GM23338 (cell line): Measurements from ENCODE around the gene EYA2. TPM values are rescaled to one million over a fixed set of nuclear protein-coding genes. Genes with fewer than 3 reads are reported as not detected.

ENCODE experiments used
- ATAC-seq: fragments of 200-7000 bp; cut with Tn5 transposase; 3 replicates; pipeline ENCODE4 v1.9.1; 2020
- DNase-seq: peaks from one replicate; pipeline ENCODE4 v3.0.0-alpha.2; 2015; ENCODE audit warnings: low spot score
- H2AFZ ChIP-seq: fragments of 200-600 bp; sonication (generic); 2 replicates; pipeline ENCODE4 v1.8.0; 2016; ENCODE audit warnings: antibody characterized with exemption, mild to moderate bottlenecking, moderate library complexity
- H3F3A ChIP-seq: fragments of 200-600 bp; sonication (generic); replicated peaks from 2 replicates; pipeline ENCODE4 v1.8.0; 2017; ENCODE audit warnings: antibody characterized with exemption, mixed run types, low read depth
- H3K27ac ChIP-seq: fragments of 200-600 bp; sonication (generic); 2 replicates; pipeline ENCODE4 v1.6.1; 2016; ENCODE audit warnings: low read depth
- H3K27me3 ChIP-seq: fragments of 200-600 bp; sonication (generic); 2 replicates; pipeline ENCODE4 v1.8.0; 2016; ENCODE audit warnings: mild to moderate bottlenecking, mixed run types, moderate library complexity; ENCODE audit not compliant: insufficient read depth
- H3K36me3 ChIP-seq: fragments of 200-600 bp; sonication (generic); 2 replicates; pipeline ENCODE4 v1.8.0; 2016; ENCODE audit warnings: mild to moderate bottlenecking; ENCODE audit not compliant: insufficient read depth
- H3K4me1 ChIP-seq: fragments of 200-600 bp; sonication (generic); 2 replicates; pipeline ENCODE4 v1.8.0; 2016; ENCODE audit warnings: mild to moderate bottlenecking, moderate library complexity; ENCODE audit not compliant: insufficient read depth
- H3K4me2 ChIP-seq: fragments of 200-600 bp; sonication (generic); 2 replicates; pipeline ENCODE4 v1.7.1; 2017; ENCODE audit warnings: mixed run types
- H3K4me3 ChIP-seq: fragments of 200-600 bp; sonication (generic); 2 replicates; pipeline ENCODE4 v1.6.1; 2016; ENCODE audit warnings: mixed run types
- H3K79me2 ChIP-seq: fragments of 200-600 bp; sonication (generic); replicated peaks from 2 replicates; pipeline ENCODE4 v1.8.0; 2017; ENCODE audit warnings: mild to moderate bottlenecking; ENCODE audit not compliant: insufficient read depth
- H3K9me2 ChIP-seq: fragments of 200-600 bp; sonication (generic); 2 replicates; pipeline ENCODE4 v1.8.0; 2017; ENCODE audit not compliant: insufficient read depth
- H4K20me1 ChIP-seq: fragments of 200-600 bp; sonication (generic); replicated peaks from 2 replicates; pipeline ENCODE4 v1.8.0; 2017; ENCODE audit warnings: mild to moderate bottlenecking; ENCODE audit not compliant: insufficient read depth
- H3K27ac Mint-ChIP-seq: 2 replicates; pipeline ENCODE4 v1.8.0; 2020; ENCODE audit warnings: inconsistent platforms, mild to moderate bottlenecking, moderate library complexity, mixed read lengths
- H3K27me3 Mint-ChIP-seq: 3 replicates; pipeline ENCODE4 v1.8.0; 2022; ENCODE audit warnings: low read depth, mild to moderate bottlenecking, moderate library complexity, mixed read lengths, inconsistent platforms; ENCODE audit not compliant: insufficient read depth, poor library complexity
- H3K36me3 Mint-ChIP-seq: 3 replicates; pipeline ENCODE4 v1.8.0; 2021; ENCODE audit warnings: low read depth, mild to moderate bottlenecking, inconsistent platforms, moderate library complexity, mixed read lengths
- H3K4me1 Mint-ChIP-seq: 3 replicates; pipeline ENCODE4 v1.8.0; 2020; ENCODE audit warnings: mild to moderate bottlenecking, inconsistent platforms, mixed read lengths
- H3K4me3 Mint-ChIP-seq: 3 replicates; pipeline ENCODE4 v1.8.0; 2021; ENCODE audit warnings: moderate library complexity, mild to moderate bottlenecking, inconsistent platforms, mixed read lengths
- H3K9me3 Mint-ChIP-seq: 3 replicates; pipeline ENCODE4 v1.8.0; 2020; ENCODE audit warnings: moderate library complexity, mild to moderate bottlenecking, inconsistent platforms, mixed read lengths
- EZH2phosphoT487 ChIP-seq: fragments of 200-600 bp; sonication (generic); IDR thresholded peaks from one replicate; pipeline ENCODE4 v1.8.1; 2018; ENCODE audit warnings: antibody characterized with exemption; ENCODE audit not compliant: unreplicated experiment
- JUNB ChIP-seq: IDR thresholded peaks from one replicate; pipeline ENCODE4 v1.6.1; 2016; ENCODE audit warnings: antibody characterized with exemption; ENCODE audit not compliant: unreplicated experiment
- REST ChIP-seq: IDR thresholded peaks from one replicate; pipeline ENCODE4 v1.6.1; 2018; ENCODE audit warnings: antibody characterized with exemption; ENCODE audit not compliant: unreplicated experiment
- ZNF114 ChIP-seq: fragments of 250-450 bp; sonication (Bioruptor Pico); IDR thresholded peaks from 2 replicates; pipeline ENCODE4 v1.5.0; 2020; ENCODE audit warnings: mild to moderate bottlenecking, moderate library complexity
- ZNF331 ChIP-seq: fragments of 250-450 bp; sonication (Bioruptor Pico); IDR thresholded peaks from 2 replicates; pipeline ENCODE4 v1.5.0; 2020; ENCODE audit warnings: low read depth, mild to moderate bottlenecking, moderate library complexity
- ZNF462 ChIP-seq: fragments of 250-450 bp; sonication (Bioruptor Pico); IDR thresholded peaks from 2 replicates; pipeline ENCODE4 v1.5.0; 2020; ENCODE audit warnings: mild to moderate bottlenecking, moderate library complexity
- polyA plus RNA-seq: library from polyadenylated mRNA; unstranded; fragments of >200 nt; fragmentation: Nextera tagmentation; extraction: Ambion mirVana; gene quantifications from 2 replicates; pipeline ENCODE4 v1.2.1, GENCODE V29; 2016
- total RNA-seq: library from RNA; depleted of rRNA; stranded (reverse); fragments of >200 nt; shearing (Covaris generic); gene quantifications from 2 replicates; pipeline ENCODE4 v1.2.3, GENCODE V29; 2014

Gene EYA2
- total and polyA plus RNA-seq, 2 experiments from 2014 or later: 0.50 to 0.56 TPM

- Histone ChIP-seq H3K9me2 (no peaks in the 10 kb centered on the region), H3F3A (no peaks in the 10 kb centered on the region), H3K36me3 (no peaks in the 10 kb centered on the region), H3K27me3 (no peaks in the 10 kb centered on the region), H3K4me2 (no peak overlapping the region), H3K79me2 (no peaks in the 10 kb centered on the region), H2AFZ (no peak overlapping the region), H3K27ac (no peak overlapping the region), H3K4me3 (no peak overlapping the region), H3K4me1 (no peaks in the 10 kb centered on the region), H4K20me1 (no peaks in the 10 kb centered on the region)
- Mint-ChIP-seq H3K9me3 (0 out of 3 replicates have a peak, but pooled peaks cover 3% of the 10 kb centered on the region), H3K4me3 (no peak overlapping the region), H3K27me3 (peaks cover 5% of the 10 kb centered on the region), H3K4me1 (no peaks in the 10 kb centered on the region; the same call in 1 of the 3 replicates), H3K36me3 (no peaks in the 10 kb centered on the region), H3K27ac (no peak overlapping the region)
- no peak for ATAC-seq
- TF ChIP-seq REST (no peak), ZNF331 (CRISPR knock-in tag) (no peak), EZH2phosphoT487 (no peak), ZNF114 (CRISPR knock-in tag) (no peak)
- DNase-seq: no peak
Observed at GRCh38 chr20:46935394-46936017, 40.9 kb downstream of the EYA2 start.

GRCh38 chr20:46936415-46937156 is 41.9 kb downstream of the EYA2 start:
- TF ChIP-seq ZNF331 (CRISPR knock-in tag): no peak
- TF ChIP-seq REST: no peak
- TF ChIP-seq ZNF462 (CRISPR knock-in tag): no peak
- TF ChIP-seq JUNB: no peak
- H3K27me3 Mint-ChIP-seq: peaks cover 3% of the 10 kb centered on the region
- H3K9me3 Mint-ChIP-seq: 0 out of 3 replicates have a peak, but pooled peaks cover 3% of the 10 kb centered on the region
- Histone ChIP-seq H3F3A (no peaks in the 10 kb centered on the region), H3K27ac (no peak overlapping the region), H4K20me1 (no peaks in the 10 kb centered on the region), H3K9me2 (no peaks in the 10 kb centered on the region), H3K4me3 (no peak overlapping the region), H2AFZ (peak overlapping the region; percentile 77; the same call in 1 of the 2 replicates), H3K4me1 (no peaks in the 10 kb centered on the region), H3K36me3 (no peaks in the 10 kb centered on the region), H3K79me2 (no peaks in the 10 kb centered on the region), H3K4me2 (no peak overlapping the region), H3K27me3 (no peaks in the 10 kb centered on the region)
- no peaks in the 10 kb centered on the region; the same call in 1 of the 3 replicates for H3K4me1 Mint-ChIP-seq
- H3K4me3 Mint-ChIP-seq: no peak overlapping the region
- H3K27ac Mint-ChIP-seq: no peak overlapping the region
- DNase-seq (no peak), ATAC-seq (no peak)
- H3K36me3 Mint-ChIP-seq: no peaks in the 10 kb centered on the region
